DMS53 (cell line): ENCODE data around the gene TM6SF1.
A peak's percentile ranks its signal among the peaks of the same experiment; 100 is the strongest.
"Not testable (repeated sequence)": the region's sequence is repeated elsewhere in the genome, so short reads cannot be mapped to it uniquely, and the experiment has no call there.

Source experiments
- DNase-seq: peaks from one replicate; lab custom pipeline; 2025; lab: John Stamatoyannopoulos, UW

TM6SF1 gene

GRCh38 chr15:83106994-83107840, at the start of gene TM6SF1:
TSS of gene TM6SF1 (plus strand) at chr15:83107645. CDS start at chr15:83107681, 36 bp downstream.
- peak; percentile 77 for DNase-seq

DNA sequence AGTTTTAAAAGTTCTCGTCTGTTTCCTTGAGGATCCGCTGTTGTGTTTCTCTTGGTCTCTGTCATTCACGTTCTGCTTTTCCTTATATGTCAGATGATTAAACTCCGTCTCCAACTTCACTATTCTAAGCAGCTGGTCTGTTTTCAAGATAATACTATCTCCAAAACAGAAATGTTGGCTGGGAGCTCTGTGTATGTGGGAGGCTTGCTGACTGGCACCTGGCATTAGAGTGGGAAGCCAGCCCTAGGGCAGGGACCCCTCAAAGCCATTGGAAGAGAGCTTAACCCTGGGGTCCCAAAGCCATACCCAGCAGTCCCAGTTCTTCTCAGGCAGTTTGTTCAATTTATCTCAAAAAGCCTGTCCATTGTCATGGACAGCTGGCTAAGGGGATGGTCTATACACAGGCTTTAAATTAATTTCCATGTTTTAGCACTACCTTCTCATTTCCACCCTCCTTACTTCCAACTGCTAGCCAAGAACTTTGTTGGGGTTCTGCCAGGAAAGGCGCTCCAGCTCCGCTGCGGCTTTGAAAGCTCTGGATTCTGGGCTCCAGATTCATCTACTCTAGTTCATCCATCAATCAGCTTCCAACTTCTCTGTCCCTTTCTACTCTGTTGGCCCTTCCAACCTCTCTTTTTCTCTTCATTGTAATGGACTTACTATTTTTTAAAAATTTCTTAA, 49.6 kb upstream of the TM6SF1 start:
- no peak for DNase-seq

GRCh38 chr15:83061680-83062079, 45.8 kb upstream of the TM6SF1 start:
- DNase-seq, result no peak

- no peak for DNase-seq
Measured at GRCh38 chr15:83062768-83063180, 44.7 kb upstream of the TM6SF1 start.

GRCh38 chr15:83063551-83063950, 43.9 kb upstream of the TM6SF1 start:
- DNase-seq, result no peak

DNA sequence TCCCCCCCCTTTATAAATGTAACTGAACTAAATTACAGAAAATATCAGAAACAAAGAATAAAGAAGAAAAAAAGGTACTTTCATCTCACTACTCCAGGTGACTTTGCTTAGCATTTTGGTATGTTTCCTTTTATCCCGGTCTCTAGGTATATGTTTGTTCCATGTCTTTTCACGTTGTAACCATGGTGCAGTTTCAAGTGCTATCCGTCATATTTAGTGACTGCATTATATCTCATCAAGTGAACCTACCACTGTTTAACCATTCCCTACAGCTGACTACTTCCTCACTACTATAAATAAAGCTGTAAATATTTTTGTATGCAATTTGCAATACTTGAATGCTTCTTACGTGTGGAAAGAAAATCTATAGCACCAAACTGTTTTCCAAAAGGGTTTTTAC, 42.6 kb upstream of the TM6SF1 start:
- DNase-seq, result peak; percentile 70

DNA sequence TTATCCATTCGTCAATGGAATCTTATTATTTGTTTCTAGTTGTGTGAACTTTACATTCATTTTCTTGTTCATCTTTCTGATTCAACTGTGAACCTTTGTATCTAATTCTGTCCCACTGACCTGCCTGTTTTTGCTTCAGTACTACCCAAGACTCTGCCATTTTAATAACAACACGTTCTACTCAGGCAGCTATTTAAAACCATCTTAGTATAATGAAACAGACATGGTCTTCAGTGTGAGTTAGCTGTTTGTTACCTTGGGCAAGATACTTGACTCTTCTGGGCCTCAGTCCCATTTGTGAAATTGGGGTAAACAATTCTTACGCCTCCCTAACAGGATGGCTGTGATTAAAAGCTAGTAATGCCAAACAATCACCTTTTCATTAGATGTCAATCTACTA, 42.0 kb upstream of the TM6SF1 start:
- DNase-seq, result no peak

DNA sequence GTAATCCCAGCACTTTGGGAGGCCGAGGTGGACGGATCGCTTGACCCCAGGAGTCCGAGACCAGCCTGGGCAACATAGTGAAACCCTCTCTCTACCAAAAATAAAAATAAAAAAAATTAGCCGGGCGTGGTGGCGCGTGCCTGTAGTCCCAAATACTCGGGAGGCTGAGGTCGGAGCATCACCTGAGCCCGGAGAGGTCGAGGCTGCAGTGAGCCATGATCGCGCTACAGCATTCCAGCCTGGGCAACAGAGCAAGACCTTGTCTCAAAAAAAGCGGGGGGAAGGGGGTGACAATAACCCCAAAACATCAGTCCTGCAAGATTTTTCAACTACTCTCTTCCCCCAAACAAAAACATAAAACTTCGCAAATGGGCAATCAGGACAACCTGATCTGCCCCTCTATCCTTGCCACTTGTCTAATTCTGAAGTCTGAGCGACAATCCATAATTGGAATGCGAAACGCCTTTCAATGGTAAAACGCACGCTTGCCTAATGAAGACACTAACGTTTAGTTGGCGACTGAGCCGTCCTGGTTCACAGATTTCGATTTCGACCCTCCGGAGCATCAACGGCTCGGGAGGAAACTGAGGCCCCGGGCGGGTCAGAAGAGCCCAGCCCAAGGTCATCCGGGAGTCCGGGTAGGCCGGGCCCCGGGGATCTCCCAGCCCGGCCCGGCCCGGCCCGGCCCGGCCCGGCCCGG, 41.3 kb upstream of the TM6SF1 start:
- DNase-seq, result peak; percentile 51

DNA sequence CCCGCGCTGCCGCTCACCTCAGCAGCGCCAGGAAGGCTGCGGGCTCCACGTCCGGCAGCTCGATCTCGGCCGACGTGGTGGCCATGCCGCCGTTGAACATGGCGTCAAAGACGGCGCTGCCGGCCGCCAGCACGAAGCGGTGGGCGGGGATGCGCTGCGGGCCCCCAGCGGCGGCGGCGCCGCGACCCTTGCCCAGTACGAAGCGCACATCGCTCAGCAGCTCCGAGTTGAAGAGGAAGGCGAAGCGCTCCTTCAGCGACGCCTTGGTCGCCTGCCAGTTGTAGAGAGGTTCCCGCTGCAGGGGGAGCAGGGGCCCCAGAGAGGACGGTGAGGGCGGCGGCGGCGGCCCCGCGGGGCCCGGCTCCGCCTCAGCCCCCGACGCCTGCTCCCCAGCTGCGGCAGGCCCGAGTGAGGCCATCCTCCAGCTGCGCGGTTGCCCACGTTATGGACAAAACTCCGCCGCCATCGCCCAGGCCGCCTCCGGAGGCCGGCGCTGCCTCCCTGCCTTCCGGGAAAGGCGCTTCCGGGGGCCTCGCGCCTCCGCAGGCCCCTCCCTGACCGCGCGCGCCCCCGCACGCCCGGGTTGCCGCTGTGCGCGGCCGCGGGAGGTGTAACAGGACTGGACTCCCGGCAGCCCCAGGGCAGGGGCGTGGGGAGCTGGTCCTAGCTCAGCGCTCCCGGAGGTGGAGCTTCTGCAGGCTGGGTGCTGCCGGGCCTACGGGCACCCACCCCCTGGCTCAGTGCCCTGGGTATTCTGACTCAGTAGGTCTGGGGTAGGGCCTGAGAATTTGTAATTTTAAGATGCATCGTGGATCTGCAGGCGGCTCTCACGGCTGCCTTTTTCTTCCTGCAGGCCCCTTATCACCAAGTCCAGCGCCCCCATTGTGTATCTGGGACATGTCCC, 40.5 kb upstream of the TM6SF1 start, which contains the start of gene BTBD1:
TSS of gene BTBD1 (minus strand) at position 519 of the 904 bp plus-strand sequence. CDS start at position 418, 101 bp downstream.
- DNase-seq, result peak; percentile 96

GRCh38 chr15:83067638-83067962, 39.8 kb upstream of the TM6SF1 start:
- no peak for DNase-seq

GRCh38 chr15:83068054-83068453, 39.4 kb upstream of the TM6SF1 start:
- DNase-seq, result no peak

DNA sequence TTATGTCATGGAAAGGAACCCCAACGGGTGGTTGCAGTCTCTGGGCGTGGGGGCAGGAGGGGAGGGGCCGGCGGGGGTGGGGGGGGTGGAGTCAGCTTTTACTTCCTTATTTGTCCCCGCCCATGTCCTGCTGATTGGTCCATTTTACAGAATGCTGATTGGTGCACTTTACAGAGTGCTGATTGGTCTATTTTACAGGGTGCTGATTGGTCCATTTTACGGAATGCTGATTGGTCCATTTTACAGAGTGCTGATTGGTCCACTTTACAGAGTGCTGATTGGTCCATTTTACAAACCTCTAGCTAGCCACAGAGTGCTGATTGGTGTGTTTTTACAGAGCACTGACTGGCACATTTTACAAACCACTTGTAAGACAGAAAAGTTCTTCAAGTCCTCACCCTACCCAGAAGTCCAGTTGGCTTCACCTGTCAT, 38.2 kb upstream of the TM6SF1 start:
- DNase-seq, result peak; percentile 41

DNA sequence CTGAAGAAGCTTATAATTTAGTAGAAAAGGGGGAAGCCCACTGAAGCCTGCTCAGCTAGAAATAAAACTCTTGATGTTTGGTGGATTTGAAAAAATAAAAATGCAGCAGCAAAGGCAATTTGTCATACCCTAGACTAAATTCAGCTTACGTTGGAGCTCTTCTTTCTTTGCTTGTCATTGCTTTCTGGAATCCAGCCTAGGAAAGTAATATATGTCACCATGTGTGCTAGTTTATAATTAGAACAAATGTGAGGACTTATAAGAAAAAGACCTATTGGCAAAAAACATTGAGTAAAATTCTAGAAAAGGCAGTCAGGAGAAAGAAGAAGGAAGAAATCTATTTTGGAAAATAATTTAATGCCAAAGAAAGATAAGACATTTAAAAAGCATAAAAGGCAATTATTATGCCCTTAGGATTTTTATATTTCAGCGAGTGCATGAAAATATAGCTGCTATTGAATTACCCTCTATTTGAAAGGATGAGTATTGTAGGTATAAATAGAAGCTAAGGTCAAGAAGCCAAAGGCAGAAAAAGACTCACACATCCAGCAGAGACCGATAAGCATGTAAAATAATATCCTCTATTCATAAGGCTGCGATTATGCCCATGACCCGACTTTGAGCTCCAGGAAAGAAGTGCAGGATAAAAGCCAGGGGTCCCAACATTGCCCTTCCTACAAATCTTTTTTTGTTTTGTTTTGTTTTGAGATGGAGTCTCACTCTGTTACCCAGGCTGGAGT, 29.8 kb upstream of the TM6SF1 start:
- no peak for DNase-seq

GRCh38 chr15:83078712-83079111, 28.7 kb upstream of the TM6SF1 start:
- no peak for DNase-seq

- DNase-seq, result no peak
Measured at GRCh38 chr15:83081256-83082014, 26.0 kb upstream of the TM6SF1 start.

GRCh38 chr15:83082730-83083386, 24.6 kb upstream of the TM6SF1 start:
- DNase-seq, result no peak

DNA sequence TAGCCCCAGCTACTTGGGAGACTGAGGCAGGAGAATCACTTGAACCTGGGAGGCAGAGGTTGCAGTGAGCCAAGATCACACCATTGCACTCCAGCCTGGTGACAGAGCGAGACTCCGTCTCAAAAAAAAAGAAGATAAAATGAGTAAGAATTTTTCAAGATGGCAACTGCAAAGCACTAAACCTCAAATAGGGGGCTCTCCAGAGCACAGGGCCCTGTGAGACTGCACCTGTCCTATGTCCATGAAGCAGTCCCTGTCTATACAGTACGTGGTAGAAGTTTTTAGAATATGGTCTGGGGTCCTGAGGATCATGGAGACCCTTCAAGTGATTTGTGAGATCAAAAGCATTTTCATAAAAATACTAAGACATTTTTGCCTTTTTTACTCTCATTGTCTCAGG, 22.0 kb upstream of the TM6SF1 start:
- DNase-seq, result not testable (repeated sequence)

DNA sequence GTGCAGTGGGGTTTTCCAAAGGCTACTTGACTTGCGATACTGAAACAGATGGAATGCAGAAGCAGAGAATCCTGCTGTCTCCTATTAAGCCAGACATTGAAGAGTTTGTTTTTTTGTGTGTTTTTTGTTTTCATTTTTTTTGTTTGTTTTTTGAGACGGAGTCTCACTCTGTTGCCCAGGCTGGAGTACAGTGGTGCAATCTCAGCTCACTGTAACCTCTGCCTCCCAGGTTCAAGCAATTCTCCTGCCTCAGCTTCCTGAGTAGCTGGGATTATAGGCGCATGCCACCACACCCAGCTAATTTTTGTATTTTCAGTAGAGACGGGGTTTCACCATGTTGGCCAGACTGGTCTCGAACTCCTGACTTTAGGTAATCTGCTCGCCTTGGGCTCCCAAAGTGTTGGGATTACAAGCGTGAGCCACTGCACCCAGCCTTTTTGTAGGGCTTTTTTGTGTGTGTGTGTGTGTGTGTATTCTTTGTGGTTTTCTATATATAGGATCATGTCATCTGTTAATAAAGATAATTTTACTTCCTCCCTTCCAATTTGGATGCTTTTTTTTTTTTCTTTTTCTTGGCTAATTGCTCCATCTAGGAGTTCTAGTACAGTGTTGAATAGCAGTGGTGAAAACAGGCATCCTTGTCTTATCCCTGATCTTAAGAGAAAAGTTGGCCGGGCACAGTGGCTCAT, 21.4 kb upstream of the TM6SF1 start:
- DNase-seq, result not testable (repeated sequence)

DNA sequence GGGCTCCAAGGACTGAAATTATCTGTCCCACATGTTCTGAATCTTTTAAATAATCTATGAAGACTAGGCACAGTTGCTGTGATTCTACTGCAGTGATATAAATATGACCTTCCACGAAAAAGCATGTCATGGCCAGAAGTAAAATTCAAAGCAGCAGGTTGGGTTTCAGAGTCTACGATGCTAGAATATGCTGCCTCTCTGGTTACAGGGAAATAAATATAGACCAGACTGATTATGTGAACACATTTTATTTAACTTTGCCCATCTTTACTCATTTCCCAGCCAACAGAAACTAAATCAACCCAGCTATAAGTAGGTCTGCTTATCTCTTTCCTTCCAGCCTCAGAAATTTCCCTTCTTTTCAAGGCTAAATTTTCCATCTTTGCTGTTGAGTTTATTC, 19.9 kb upstream of the TM6SF1 start:
- DNase-seq, result no peak
